ENCODE measurements around the gene SCUBE2. TPM values are rescaled to one million over a fixed set of nuclear protein-coding genes. Genes with fewer than 3 reads are reported as not detected.
"Not testable (repeated sequence)": the region's sequence is repeated elsewhere in the genome, so short reads cannot be mapped to it uniquely, and the experiment has no call there.

Gene SCUBE2
- total and polyA plus RNA-seq, 2 experiments from 2014 or later: 1.3 to 3.5 TPM

DNA sequence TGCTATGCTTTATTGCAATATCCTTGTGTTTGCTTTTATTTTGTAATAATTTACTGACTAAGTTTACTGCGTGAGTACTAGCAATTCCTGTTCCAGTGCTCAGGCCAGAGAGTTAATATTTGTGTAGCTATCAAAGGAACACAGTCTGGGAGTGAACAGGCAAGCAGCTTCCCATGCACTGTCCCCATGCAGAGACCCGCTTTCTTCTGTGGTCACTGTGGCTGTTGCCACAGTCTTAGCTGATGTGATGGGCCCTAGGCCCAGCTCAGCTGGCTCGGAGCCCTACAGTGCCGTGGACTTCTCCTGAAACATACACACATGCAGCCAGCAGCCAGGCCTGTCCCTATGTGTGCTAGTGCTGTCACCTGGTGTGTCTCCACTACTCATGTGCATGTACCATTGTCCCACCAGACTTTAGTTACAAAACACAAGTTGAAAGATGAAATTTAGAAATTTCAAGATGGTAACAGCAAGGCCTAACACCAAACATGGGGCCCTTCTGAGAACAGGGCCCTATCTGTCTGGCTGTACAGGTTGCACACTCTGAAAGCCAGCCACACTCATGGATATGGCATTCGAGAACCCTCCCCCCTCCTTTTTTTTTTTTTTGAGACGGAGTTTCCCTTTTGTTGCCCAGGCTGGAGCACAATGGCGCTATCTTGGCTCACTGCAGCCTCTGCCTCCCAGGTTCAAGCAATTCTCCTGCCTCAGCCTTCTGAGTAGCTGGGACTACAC lies 12.3 kb upstream of the SCUBE2 start:
- no peak overlapping the region for H3K4me2 ChIP-seq (ENCODE audit: unreplicated experiment)
- no peaks in the 10 kb centered on the region for H3F3A ChIP-seq (ENCODE audit: insufficient read depth)
- no peaks in the 10 kb centered on the region for H3K27me3 ChIP-seq (replicated peaks; ENCODE audit: insufficient read depth)
- WGBS, 2 experiments (ENCODE audit: low coverage in 1 of 2, low lambda C conversion rate in 2 of 2, missing lambda C conversion rate in 2 of 2): 95 to 97% methylated on average over 7 of the region's 7 CpGs
- no peak for TF ChIP-seq EZH2 (IDR thresholded peaks at IDR 0.05; ENCODE audit: insufficient read depth, poor library complexity, severe bottlenecking)
- no peak for TF ChIP-seq EZH2phosphoT487 (IDR thresholded peaks at IDR 0.05; ENCODE audit: insufficient read depth, low read depth)
- DNase-seq: no peak
- no peaks in the 10 kb centered on the region for H3K79me2 ChIP-seq (ENCODE audit: insufficient read depth)
- H4K20me1 ChIP-seq (ENCODE audit: insufficient read depth): no peaks in the 10 kb centered on the region
- no peaks in the 10 kb centered on the region for H3K36me3 ChIP-seq (ENCODE audit: low read depth)
- H2AFZ ChIP-seq: no peak overlapping the region
- in situ Hi-C loops (cut with MboI): no loop called here
- no peaks in the 10 kb centered on the region for H3K4me1 ChIP-seq (ENCODE audit: insufficient read depth)
- no peak overlapping the region for H3K4me3 ChIP-seq
- H3K9ac ChIP-seq: no peak overlapping the region
- no peak overlapping the region for H3K27ac ChIP-seq
- H3K9me2 ChIP-seq (ENCODE audit: insufficient read depth): no peaks in the 10 kb centered on the region
- H3K9me3 ChIP-seq (ENCODE audit: low read depth): no peaks in the 10 kb centered on the region

DNA sequence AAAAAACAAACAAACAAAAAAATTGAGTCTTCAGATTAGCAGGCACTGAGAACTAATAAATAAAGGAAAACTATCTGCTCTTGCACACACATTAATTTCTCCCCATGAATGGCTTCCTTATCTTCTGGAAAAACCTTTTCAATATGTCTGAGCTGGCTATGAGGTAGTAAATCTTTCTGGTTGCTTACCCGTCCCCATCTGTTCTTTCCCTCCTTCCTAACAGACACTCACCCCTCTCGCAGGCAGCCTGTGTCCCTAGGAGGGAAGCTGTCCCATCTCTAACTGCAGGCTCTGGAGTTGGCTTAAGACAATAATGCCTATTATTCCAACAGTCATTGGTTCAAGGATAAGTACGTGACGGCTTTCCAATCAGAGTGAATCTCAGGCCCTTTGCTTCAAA lies 8.2 kb upstream of the SCUBE2 start:
- DNase-seq: no peak
- in situ Hi-C loops (cut with MboI): no loop called here

DNA sequence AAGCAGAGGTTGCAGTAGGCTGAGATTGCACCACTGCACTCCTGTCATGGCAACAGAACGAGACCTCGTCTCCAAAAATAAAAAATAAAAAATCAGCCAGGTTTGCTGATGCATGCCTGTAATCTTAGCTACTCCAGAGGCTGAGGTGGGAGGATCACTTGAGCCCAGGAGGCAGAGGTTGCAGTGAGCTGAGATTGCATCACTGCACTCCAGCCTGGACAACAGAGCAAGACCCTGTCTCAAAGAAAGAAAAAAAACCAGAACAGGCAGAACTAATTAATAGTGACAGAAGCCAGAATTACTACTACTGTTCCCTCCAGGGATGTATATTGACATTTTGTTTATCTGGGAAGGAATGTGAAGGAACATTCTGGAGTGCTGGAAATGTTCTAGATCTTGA lies 7.1 kb upstream of the SCUBE2 start:
- in situ Hi-C loops (cut with MboI); DNase-seq: not testable (repeated sequence)

More for the DNA sequence above, 8.2 kb upstream of the SCUBE2 start:
- Histone ChIP-seq H3K9ac (no peak overlapping the region), H2AFZ (no peak overlapping the region), H3F3A (ENCODE audit: insufficient read depth) (no peaks in the 10 kb centered on the region), H4K20me1 (ENCODE audit: insufficient read depth) (no peaks in the 10 kb centered on the region), H3K27ac (no peak overlapping the region), H3K36me3 (ENCODE audit: low read depth) (no peaks in the 10 kb centered on the region), H3K9me2 (ENCODE audit: insufficient read depth) (no peaks in the 10 kb centered on the region), H3K4me1 (ENCODE audit: insufficient read depth) (no peaks in the 10 kb centered on the region), H3K4me2 (ENCODE audit: unreplicated experiment) (no peak overlapping the region), H3K9me3 (ENCODE audit: low read depth) (no peaks in the 10 kb centered on the region), H3K4me3 (no peak overlapping the region), H3K27me3 (replicated peaks; ENCODE audit: insufficient read depth) (no peaks in the 10 kb centered on the region), H3K79me2 (ENCODE audit: insufficient read depth) (no peaks in the 10 kb centered on the region)
- TF ChIP-seq EZH2phosphoT487 (IDR thresholded peaks at IDR 0.05; ENCODE audit: insufficient read depth, low read depth): no peak
- TF ChIP-seq EZH2 (IDR thresholded peaks at IDR 0.05; ENCODE audit: insufficient read depth, poor library complexity, severe bottlenecking): no peak
- 94 to 96% methylated on average over 4 of the region's 4 CpGs for WGBS, 2 experiments (ENCODE audit: low coverage in 1 of 2, low lambda C conversion rate in 2 of 2, missing lambda C conversion rate in 2 of 2)

GRCh38 chr11:9097186-9097943 lies 6.0 kb upstream of the SCUBE2 start:
- 95 to 96% methylated on average over 23 of the region's 23 CpGs for WGBS, 2 experiments (ENCODE audit: low coverage in 1 of 2, low lambda C conversion rate in 2 of 2, missing lambda C conversion rate in 2 of 2)
- in situ Hi-C loops (cut with MboI): not testable (repeated sequence)

More for the DNA sequence above, 7.1 kb upstream of the SCUBE2 start:
- H3F3A ChIP-seq (ENCODE audit: insufficient read depth); H3K4me3 ChIP-seq; H3K4me2 ChIP-seq (ENCODE audit: unreplicated experiment); H3K36me3 ChIP-seq (ENCODE audit: low read depth); H3K4me1 ChIP-seq (ENCODE audit: insufficient read depth); H2AFZ ChIP-seq; H4K20me1 ChIP-seq (ENCODE audit: insufficient read depth); H3K27me3 ChIP-seq (replicated peaks; ENCODE audit: insufficient read depth); H3K79me2 ChIP-seq (ENCODE audit: insufficient read depth); H3K9ac ChIP-seq; H3K9me2 ChIP-seq (ENCODE audit: insufficient read depth); H3K27ac ChIP-seq; H3K9me3 ChIP-seq (ENCODE audit: low read depth): not testable (repeated sequence)
- WGBS, 2 experiments (ENCODE audit: low coverage in 1 of 2, low lambda C conversion rate in 2 of 2, missing lambda C conversion rate in 2 of 2): 96 to 100% methylated on average over 2 of the region's 2 CpGs

More at GRCh38 chr11:9097186-9097943, 6.0 kb upstream of the SCUBE2 start:
- H3K9ac ChIP-seq; H3K9me2 ChIP-seq (ENCODE audit: insufficient read depth); H3K27me3 ChIP-seq (replicated peaks; ENCODE audit: insufficient read depth); H3K79me2 ChIP-seq (ENCODE audit: insufficient read depth); H3K4me3 ChIP-seq; H3K27ac ChIP-seq; H3F3A ChIP-seq (ENCODE audit: insufficient read depth); H4K20me1 ChIP-seq (ENCODE audit: insufficient read depth); H3K9me3 ChIP-seq (ENCODE audit: low read depth); H3K36me3 ChIP-seq (ENCODE audit: low read depth); H2AFZ ChIP-seq; H3K4me1 ChIP-seq (ENCODE audit: insufficient read depth); H3K4me2 ChIP-seq (ENCODE audit: unreplicated experiment); DNase-seq: not testable (repeated sequence)
